ENCODE measurements around the gene GABRB1.

GRCh38 chr4:47185761-47186160 lies 154.4 kb downstream of the GABRB1 start:
- TF ChIP-seq CTCF (IDR thresholded peaks at IDR 0.05; ENCODE audit: borderline replicate concordance, extremely low read depth, low read length, poor library complexity, severe bottlenecking): no peak
- TF ChIP-seq EZH2 (IDR thresholded peaks at IDR 0.05; ENCODE audit: borderline replicate concordance, low read depth, low read length, severe bottlenecking): no peak

All from DND-41 (cell line).